Endodermal cell (in vitro differentiated cells): ENCODE results near the gene ZNF446. TPM values are rescaled to one million over a fixed set of nuclear protein-coding genes. Genes with fewer than 3 reads are reported as not detected.
A peak's percentile ranks its signal among the peaks of the same experiment; 100 is the strongest.

Experiments used
- DNase-seq: peaks from one replicate; pipeline ENCODE4 v3.0.0-alpha.2; 2017
- H3K27ac ChIP-seq: 2 replicates; pipeline ENCODE4 v1.5.1; 2013; ENCODE audit warnings: mild to moderate bottlenecking, low read depth, low read length, moderate library complexity
- H3K27me3 ChIP-seq: 2 replicates; pipeline ENCODE4 v1.6.1; 2013; ENCODE audit warnings: mild to moderate bottlenecking, low read length, moderate library complexity; ENCODE audit not compliant: insufficient read depth, control insufficient read depth, poor library complexity, severe bottlenecking
- H3K36me3 ChIP-seq: 2 replicates; pipeline ENCODE4 v1.7.0; 2013; ENCODE audit warnings: mild to moderate bottlenecking, low read length, moderate library complexity; ENCODE audit not compliant: control insufficient read depth, insufficient read depth
- H3K4me1 ChIP-seq: one replicate; pipeline ENCODE4 v1.7.0; 2013; ENCODE audit warnings: low read length; ENCODE audit not compliant: control insufficient read depth, insufficient read depth
- H3K4me3 ChIP-seq: 2 replicates; pipeline ENCODE4 v1.5.1; 2013; ENCODE audit warnings: mild to moderate bottlenecking, low read length, moderate library complexity
- H3K9ac ChIP-seq: 2 replicates; pipeline ENCODE4 v1.6.1; 2013; ENCODE audit warnings: mild to moderate bottlenecking, low read length, moderate library complexity; ENCODE audit not compliant: poor library complexity, severe bottlenecking; ENCODE audit errors: extremely low read depth
- H3K9me3 ChIP-seq: 2 replicates; pipeline ENCODE4 v1.6.1; 2013; ENCODE audit warnings: mild to moderate bottlenecking, low read length, moderate library complexity; ENCODE audit not compliant: control insufficient read depth
- H3K27ac Mint-ChIP-seq: 2 replicates; pipeline ENCODE4 v1.8.0; 2020; ENCODE audit warnings: mixed read lengths
- H3K27me3 Mint-ChIP-seq: 2 replicates; pipeline ENCODE4 v1.8.0; 2021; ENCODE audit warnings: mild to moderate bottlenecking, mixed read lengths; ENCODE audit not compliant: insufficient read depth
- H3K36me3 Mint-ChIP-seq: 2 replicates; pipeline ENCODE4 v1.8.0; 2020; ENCODE audit warnings: low read depth, mixed read lengths
- H3K4me1 Mint-ChIP-seq: 2 replicates; pipeline ENCODE4 v1.8.0; 2020; ENCODE audit warnings: mixed read lengths
- H3K4me3 Mint-ChIP-seq: 2 replicates; pipeline ENCODE4 v1.8.0; 2020; ENCODE audit warnings: mild to moderate bottlenecking, moderate library complexity, mixed read lengths
- H3K9me3 Mint-ChIP-seq: 2 replicates; pipeline ENCODE4 v1.8.0; 2020; ENCODE audit warnings: mild to moderate bottlenecking, mixed read lengths
- CTCF ChIP-seq: fragments of 200-600 bp; sonication (generic); conservative IDR thresholded peaks from 2 replicates; pipeline ENCODE4 v1.5.0; 2021; ENCODE audit warnings: antibody characterized with exemption, mild to moderate bottlenecking
- WGBS, 2 experiments: methylation state at CpG; one replicate each; pipeline versions ENCODE4 v1.1.5 to v1.1.7; 2013; ENCODE audit warnings: missing lambda C conversion rate in 2 of 2, mixed read lengths in 1 of 2; ENCODE audit not compliant: insufficient coverage in 1 of 2, insufficient read length in 1 of 2; 5-methylcytosine and 5-hydroxymethylcytosine counted together
- total RNA-seq, 2 donors: library from RNA; stranded (reverse); fragmentation: NEBNext Ultra II Directional in 1 of 2; extraction: Animal tissue kit (Norgen Biotek cat#: 25700) in 1 of 2; gene quantifications; 2 replicates in 1 of 2; 3 replicates in 1 of 2; pipeline ENCODE4 v1.2.1, GENCODE V29; 2021

The ZNF446 gene
- total RNA-seq, 2 donors from 2014 or later, result 10.4 to 10.7 TPM

GRCh38 chr19:58520257-58520599, 44.1 kb downstream of the ZNF446 start:
- DNase-seq, result no peak
- Mint-ChIP-seq H3K27ac (peak overlapping the region; percentile 99), H3K36me3 (peaks cover 12% of the 10 kb centered on the region), H3K4me3 (peak overlapping the region; percentile 96), H3K27me3 (no peaks in the 10 kb centered on the region), H3K9me3 (no peaks in the 10 kb centered on the region), H3K4me1 (peaks cover 22% of the 10 kb centered on the region)
- peaks cover 9% of the 10 kb centered on the region for H3K36me3 ChIP-seq
- WGBS, 2 experiments, result 35 to 38% methylated on average over 2 to 6 of the region's 7 CpGs
- H3K27me3 ChIP-seq, result no peaks in the 10 kb centered on the region
- H3K4me3 ChIP-seq, result peak overlapping the region; percentile 91
- TF ChIP-seq CTCF, result no peak
- peak overlapping the region; percentile 98 for H3K27ac ChIP-seq
- no peaks in the 10 kb centered on the region for H3K9me3 ChIP-seq
- peaks cover 4% of the 10 kb centered on the region for H3K4me1 ChIP-seq
- peak overlapping the region; percentile 95 for H3K9ac ChIP-seq

- H3K4me1 ChIP-seq, result peaks cover 4% of the 10 kb centered on the region
- no peak for TF ChIP-seq CTCF
- no peak for DNase-seq
- H3K4me3 ChIP-seq, result no peak overlapping the region
- Mint-ChIP-seq H3K27ac (peak overlapping the region; percentile 93), H3K27me3 (no peaks in the 10 kb centered on the region), H3K4me1 (peaks cover 15% of the 10 kb centered on the region), H3K4me3 (peak overlapping the region; percentile 96), H3K9me3 (no peaks in the 10 kb centered on the region), H3K36me3 (peaks cover 2% of the 10 kb centered on the region)
- WGBS, 2 experiments, result 91 to 100% methylated on average over 3 to 4 of the region's 4 CpGs
- no peak overlapping the region for H3K9ac ChIP-seq
- no peak overlapping the region for H3K27ac ChIP-seq
- no peaks in the 10 kb centered on the region for H3K36me3 ChIP-seq
- no peaks in the 10 kb centered on the region for H3K9me3 ChIP-seq
- H3K27me3 ChIP-seq, result no peaks in the 10 kb centered on the region
Observed at GRCh38 chr19:58521651-58522050, 45.5 kb downstream of the ZNF446 start.

- peaks cover 2% of the 10 kb centered on the region for H3K36me3 Mint-ChIP-seq
- DNase-seq, result no peak
- 23 to 81% methylated on average over 2 to 3 of the region's 3 CpGs for WGBS, 2 experiments
Observed at GRCh38 chr19:58522709-58523108, 46.6 kb downstream of the ZNF446 start.

More at GRCh38 chr19:58522709-58523108, 46.6 kb downstream of the ZNF446 start:
- Histone ChIP-seq H3K4me1 (peaks cover 4% of the 10 kb centered on the region), H3K9ac (no peak overlapping the region), H3K4me3 (no peak overlapping the region), H3K27me3 (no peaks in the 10 kb centered on the region), H3K27ac (no peak overlapping the region), H3K9me3 (no peaks in the 10 kb centered on the region), H3K36me3 (no peaks in the 10 kb centered on the region)
- Mint-ChIP-seq H3K4me3 (no peak overlapping the region), H3K27ac (peak overlapping the region; percentile 20), H3K9me3 (no peaks in the 10 kb centered on the region), H3K4me1 (peaks cover 15% of the 10 kb centered on the region), H3K27me3 (peaks cover 3% of the 10 kb centered on the region)
- TF ChIP-seq CTCF, result no peak
